ENCODE measurements around the gene MRRF. TPM values are rescaled to one million over a fixed set of nuclear protein-coding genes. Genes with fewer than 3 reads are reported as not detected.

Gene MRRF
- polyA plus RNA-seq, 1 experiment = 35.1 TPM

DNA sequence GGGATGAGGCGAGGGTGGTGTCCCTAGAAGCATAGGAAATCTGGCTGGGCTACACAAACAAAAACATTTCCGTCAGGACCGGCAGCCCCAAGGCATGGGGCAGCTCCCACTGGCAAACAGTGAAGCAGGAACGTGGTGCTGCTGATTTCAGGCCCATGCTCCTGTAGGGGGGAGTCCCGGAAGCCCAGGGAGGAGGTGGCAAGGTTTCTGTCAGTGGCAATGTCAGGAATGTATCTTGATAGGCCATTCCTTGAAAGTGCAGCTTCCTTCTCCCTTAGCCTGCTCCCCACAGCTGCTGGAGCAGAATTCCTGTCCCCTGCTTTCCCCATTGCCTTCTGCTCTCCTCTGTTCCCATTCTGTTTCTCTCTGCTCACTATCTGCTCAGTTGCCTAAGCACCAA lies 42.4 kb downstream of the MRRF start:
- TF ChIP-seq, protein P1, sequence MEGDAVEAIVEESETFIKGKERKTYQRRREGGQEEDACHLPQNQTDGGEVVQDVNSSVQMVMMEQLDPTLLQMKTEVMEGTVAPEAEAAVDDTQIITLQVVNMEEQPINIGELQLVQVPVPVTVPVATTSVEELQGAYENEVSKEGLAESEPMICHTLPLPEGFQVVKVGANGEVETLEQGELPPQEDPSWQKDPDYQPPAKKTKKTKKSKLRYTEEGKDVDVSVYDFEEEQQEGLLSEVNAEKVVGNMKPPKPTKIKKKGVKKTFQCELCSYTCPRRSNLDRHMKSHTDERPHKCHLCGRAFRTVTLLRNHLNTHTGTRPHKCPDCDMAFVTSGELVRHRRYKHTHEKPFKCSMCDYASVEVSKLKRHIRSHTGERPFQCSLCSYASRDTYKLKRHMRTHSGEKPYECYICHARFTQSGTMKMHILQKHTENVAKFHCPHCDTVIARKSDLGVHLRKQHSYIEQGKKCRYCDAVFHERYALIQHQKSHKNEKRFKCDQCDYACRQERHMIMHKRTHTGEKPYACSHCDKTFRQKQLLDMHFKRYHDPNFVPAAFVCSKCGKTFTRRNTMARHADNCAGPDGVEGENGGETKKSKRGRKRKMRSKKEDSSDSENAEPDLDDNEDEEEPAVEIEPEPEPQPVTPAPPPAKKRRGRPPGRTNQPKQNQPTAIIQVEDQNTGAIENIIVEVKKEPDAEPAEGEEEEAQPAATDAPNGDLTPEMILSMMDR (IDR thresholded peaks at IDR 0.05; ENCODE audit: insufficient read depth, low read depth, low read length) = no peak
- H3K4me3 ChIP-seq (ENCODE audit: low read depth, low read length) = no peak overlapping the region
- POLR2A ChIA-PET = interaction anchor here (0.7 kb wide), 1 partner anchor 11 kb away, joined by 6 read pairs; no protein-coding TSS in a partner anchor
- DNase-seq (ENCODE audit: low read depth) = no peak
- H3K36me3 ChIP-seq (ENCODE audit: control insufficient read depth, insufficient read depth, low read length) = peaks cover 2% of the 10 kb centered on the region
- CTCF ChIA-PET = interaction anchor here (0.6 to 1.5 kb wide), 2 partner anchors 9 to 20 kb away, joined by 4 to 5 read pairs; no protein-coding TSS in a partner anchor
- no peaks in the 10 kb centered on the region for H3K27me3 ChIP-seq (ENCODE audit: control insufficient read depth, insufficient read depth, low read length)

DNA sequence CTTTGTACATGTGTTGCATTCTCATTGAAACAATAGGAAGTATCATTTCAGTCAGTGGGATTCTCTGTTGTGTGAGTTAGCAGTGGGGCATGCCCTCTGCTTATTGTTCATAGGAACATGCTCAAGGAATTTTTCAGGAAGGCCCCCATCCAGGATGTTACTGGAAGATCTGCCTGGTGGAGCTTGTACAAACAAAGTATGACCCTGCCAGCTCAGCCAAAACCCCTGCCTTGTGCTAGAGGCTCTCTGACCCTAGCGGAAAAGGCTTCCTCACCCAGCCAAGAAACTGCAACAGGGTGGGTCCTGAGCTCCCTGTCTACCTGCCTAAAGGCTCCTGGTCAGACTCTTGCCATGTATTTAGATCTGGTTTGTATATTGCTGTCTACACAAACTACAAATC lies 43.2 kb downstream of the MRRF start:
- POLR2A ChIA-PET = no interaction called here
- CTCF ChIA-PET = interaction anchor here (0.9 kb wide), 1 partner anchor 9 kb away, joined by 3 read pairs; no protein-coding TSS in a partner anchor
- Histone ChIP-seq H3K36me3 (ENCODE audit: control insufficient read depth, insufficient read depth, low read length) (peaks cover 2% of the 10 kb centered on the region), H3K27me3 (ENCODE audit: control insufficient read depth, insufficient read depth, low read length) (no peaks in the 10 kb centered on the region), H3K4me3 (ENCODE audit: low read depth, low read length) (no peak overlapping the region)
- DNase-seq (ENCODE audit: low read depth) = no peak
- TF ChIP-seq, protein P1 (IDR thresholded peaks at IDR 0.05; ENCODE audit: insufficient read depth, low read depth, low read length) = no peak

DNA sequence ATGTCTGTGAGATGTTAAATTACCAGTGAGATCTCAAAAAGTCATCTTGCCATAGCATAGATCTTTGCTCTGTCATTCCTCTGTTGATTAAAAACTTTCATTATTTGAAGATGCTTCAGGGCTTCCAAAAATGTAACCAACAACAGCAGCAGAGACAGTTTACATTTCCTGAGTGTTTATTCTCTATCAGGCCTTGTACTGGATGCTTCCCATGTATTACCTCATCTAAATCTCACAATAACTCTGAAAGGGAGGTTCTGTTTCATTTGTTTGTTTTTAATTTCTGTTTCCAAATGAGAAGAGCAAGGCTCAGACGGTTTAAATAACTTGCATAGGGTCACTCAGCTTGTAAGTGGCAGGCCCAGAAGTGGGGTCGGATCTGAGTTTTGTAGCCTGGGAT lies 45.2 kb downstream of the MRRF start:
- POLR2A ChIA-PET = no interaction called here
- DNase-seq (ENCODE audit: low read depth) = no peak
- peaks cover 9% of the 10 kb centered on the region for H3K36me3 ChIP-seq (ENCODE audit: control insufficient read depth, insufficient read depth, low read length)
- no peaks in the 10 kb centered on the region for H3K27me3 ChIP-seq (ENCODE audit: control insufficient read depth, insufficient read depth, low read length)
- CTCF ChIA-PET = no interaction called here
- H3K4me3 ChIP-seq (ENCODE audit: low read depth, low read length) = no peak overlapping the region
- TF ChIP-seq, protein P1 (IDR thresholded peaks at IDR 0.05; ENCODE audit: insufficient read depth, low read depth, low read length) = no peak

DNA sequence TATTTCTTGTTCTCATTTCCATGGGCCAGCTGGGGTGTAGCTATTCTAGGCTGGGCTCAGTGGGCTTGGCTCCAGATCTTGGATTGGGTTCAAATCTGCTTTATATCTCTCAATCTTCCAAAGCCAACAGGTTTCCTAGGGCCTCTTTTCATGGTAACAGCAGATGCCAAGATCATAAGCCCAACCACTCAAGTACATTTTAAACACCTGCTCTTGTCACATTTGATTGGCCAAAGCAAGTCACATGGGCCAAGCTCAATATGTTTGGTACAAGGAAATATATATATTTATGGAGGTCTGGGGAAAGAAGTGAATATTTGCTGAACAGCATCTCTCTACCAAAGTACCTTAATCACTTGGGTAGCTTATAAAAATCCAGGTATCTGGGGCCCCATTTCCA lies 49.5 kb downstream of the MRRF start:
- ChIA-PET CTCF (interaction anchor here (1.1 kb wide), 1 partner anchor 13 kb away, joined by 3 read pairs; no protein-coding TSS in a partner anchor), POLR2A (no interaction called here)
- TF ChIP-seq, protein P1 (IDR thresholded peaks at IDR 0.05; ENCODE audit: insufficient read depth, low read depth, low read length) = no peak
- no peaks in the 10 kb centered on the region for H3K27me3 ChIP-seq (ENCODE audit: control insufficient read depth, insufficient read depth, low read length)
- H3K36me3 ChIP-seq (ENCODE audit: control insufficient read depth, insufficient read depth, low read length) = peaks cover 7% of the 10 kb centered on the region; the same call in 1 of the 2 replicates
- DNase-seq (ENCODE audit: low read depth) = no peak
- H3K4me3 ChIP-seq (ENCODE audit: low read depth, low read length) = no peak overlapping the region

DNA sequence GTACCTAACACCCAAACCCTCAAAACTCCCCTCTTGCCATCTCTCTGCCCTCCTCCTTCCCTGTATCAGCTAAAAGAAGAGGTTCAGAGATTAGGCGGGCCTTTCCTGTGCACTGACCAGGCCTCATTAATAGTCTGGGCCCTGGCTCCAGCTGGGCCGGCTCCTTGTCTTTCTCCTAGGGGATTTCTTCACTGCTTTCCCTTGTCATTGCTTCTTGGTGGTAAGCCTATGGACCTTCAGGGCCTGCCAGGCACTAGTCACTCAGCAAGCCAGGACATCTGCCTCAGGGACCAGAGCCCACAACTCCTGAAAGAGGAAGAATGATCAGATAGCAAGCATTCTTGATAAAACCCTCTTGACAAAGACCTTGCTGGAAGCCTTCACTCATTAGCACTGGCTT lies 50.9 kb downstream of the MRRF start:
- TF ChIP-seq, protein P1 (IDR thresholded peaks at IDR 0.05; ENCODE audit: insufficient read depth, low read depth, low read length) = no peak
- Histone ChIP-seq H3K4me3 (ENCODE audit: low read depth, low read length) (no peak overlapping the region), H3K27me3 (ENCODE audit: control insufficient read depth, insufficient read depth, low read length) (no peaks in the 10 kb centered on the region), H3K36me3 (ENCODE audit: control insufficient read depth, insufficient read depth, low read length) (peaks cover 7% of the 10 kb centered on the region; the same call in 1 of the 2 replicates)
- CTCF ChIA-PET = interaction anchor here (0.5 to 1.3 kb wide), 2 partner anchors 9 to 11 kb away, joined by 3 to 5 read pairs; no protein-coding TSS in a partner anchor
- no peak for DNase-seq (ENCODE audit: low read depth)
- POLR2A ChIA-PET = no interaction called here

All from BJ (cell line).